ENCODE measurements around the gene FAM193B. TPM values are rescaled to one million over a fixed set of nuclear protein-coding genes. Genes with fewer than 3 reads are reported as not detected.

Gene FAM193B
- total and polyA plus RNA-seq, 2 of the 13 experiments (the other 11 are each of a cell fraction or from before 2014, with no cell fraction given) = 21.2 to 40.9 TPM

DNA sequence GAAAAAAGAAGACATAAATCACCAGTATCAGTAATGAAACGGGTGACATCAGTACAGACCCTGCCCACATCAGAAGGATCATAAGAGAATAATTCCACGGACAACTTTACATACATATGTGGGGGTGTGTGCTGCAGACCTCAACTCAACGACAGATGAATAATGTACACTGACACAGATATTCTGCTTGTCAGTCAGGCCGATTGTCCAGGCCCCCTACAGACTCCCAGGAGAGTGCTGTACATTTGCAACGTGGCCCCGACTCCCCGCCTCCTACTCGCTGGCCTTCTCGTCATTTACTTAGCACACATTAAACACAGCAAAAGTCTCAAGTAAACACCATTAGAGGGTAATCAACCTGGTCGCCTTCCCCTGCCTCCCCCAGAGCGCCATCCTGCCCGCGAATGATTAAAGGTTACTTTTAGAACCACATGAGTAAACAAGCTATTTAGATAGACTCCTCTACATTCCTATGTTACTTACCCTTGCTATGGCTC, 34.1 kb upstream of the FAM193B start (continued):
- TF ChIP-seq, protein P1, sequence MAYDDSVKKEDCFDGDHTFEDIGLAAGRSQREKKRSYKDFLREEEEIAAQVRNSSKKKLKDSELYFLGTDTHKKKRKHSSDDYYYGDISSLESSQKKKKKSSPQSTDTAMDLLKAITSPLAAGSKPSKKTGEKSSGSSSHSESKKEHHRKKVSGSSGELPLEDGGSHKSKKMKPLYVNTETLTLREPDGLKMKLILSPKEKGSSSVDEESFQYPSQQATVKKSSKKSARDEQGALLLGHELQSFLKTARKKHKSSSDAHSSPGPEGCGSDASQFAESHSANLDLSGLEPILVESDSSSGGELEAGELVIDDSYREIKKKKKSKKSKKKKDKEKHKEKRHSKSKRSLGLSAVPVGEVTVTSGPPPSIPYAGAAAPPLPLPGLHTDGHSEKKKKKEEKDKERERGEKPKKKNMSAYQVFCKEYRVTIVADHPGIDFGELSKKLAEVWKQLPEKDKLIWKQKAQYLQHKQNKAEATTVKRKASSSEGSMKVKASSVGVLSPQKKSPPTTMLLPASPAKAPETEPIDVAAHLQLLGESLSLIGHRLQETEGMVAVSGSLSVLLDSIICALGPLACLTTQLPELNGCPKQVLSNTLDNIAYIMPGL (CRISPR knock-in tag; IDR thresholded peaks at IDR 0.05; ENCODE audit: borderline replicate concordance in 1 of 2, low read depth in 1 of 2) = 0 out of 4 replicates have a peak, but pooled peaks of 1 of the 2 experiments have one; percentile 25
- TF ChIP-seq SNAPC2 (CRISPR knock-in tag; IDR thresholded peaks at IDR 0.05) = no peak
- TF ChIP-seq, protein P2, sequence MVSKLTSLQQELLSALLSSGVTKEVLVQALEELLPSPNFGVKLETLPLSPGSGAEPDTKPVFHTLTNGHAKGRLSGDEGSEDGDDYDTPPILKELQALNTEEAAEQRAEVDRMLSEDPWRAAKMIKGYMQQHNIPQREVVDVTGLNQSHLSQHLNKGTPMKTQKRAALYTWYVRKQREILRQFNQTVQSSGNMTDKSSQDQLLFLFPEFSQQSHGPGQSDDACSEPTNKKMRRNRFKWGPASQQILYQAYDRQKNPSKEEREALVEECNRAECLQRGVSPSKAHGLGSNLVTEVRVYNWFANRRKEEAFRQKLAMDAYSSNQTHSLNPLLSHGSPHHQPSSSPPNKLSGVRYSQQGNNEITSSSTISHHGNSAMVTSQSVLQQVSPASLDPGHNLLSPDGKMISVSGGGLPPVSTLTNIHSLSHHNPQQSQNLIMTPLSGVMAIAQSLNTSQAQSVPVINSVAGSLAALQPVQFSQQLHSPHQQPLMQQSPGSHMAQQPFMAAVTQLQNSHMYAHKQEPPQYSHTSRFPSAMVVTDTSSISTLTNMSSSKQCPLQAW (CRISPR knock-in tag; IDR thresholded peaks at IDR 0.05) = peak; percentile 71; the same call in 1 of the 2 replicates
- TF ChIP-seq, protein P3, sequence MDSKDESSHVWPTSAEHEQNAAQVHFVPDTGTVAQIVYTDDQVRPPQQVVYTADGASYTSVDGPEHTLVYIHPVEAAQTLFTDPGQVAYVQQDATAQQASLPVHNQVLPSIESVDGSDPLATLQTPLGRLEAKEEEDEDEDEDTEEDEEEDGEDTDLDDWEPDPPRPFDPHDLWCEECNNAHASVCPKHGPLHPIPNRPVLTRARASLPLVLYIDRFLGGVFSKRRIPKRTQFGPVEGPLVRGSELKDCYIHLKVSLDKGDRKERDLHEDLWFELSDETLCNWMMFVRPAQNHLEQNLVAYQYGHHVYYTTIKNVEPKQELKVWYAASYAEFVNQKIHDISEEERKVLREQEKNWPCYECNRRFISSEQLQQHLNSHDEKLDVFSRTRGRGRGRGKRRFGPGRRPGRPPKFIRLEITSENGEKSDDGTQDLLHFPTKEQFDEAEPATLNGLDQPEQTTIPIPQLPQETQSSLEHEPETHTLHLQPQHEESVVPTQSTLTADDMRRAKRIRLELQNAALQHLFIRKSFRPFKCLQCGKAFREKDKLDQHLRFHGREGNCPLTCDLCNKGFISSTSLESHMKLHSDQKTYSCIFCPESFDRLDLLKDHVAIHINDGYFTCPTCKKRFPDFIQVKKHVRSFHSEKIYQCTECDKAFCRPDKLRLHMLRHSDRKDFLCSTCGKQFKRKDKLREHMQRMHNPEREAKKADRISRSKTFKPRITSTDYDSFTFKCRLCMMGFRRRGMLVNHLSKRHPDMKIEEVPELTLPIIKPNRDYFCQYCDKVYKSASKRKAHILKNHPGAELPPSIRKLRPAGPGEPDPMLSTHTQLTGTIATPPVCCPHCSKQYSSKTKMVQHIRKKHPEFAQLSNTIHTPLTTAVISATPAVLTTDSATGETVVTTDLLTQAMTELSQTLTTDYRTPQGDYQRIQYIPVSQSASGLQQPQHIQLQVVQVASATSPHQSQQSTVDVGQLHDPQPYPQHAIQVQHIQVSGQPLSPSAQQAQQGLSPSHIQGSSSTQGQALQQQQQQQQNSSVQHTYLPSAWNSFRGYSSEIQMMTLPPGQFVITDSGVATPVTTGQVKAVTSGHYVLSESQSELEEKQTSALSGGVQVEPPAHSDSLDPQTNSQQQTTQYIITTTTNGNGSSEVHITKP (CRISPR knock-in tag; IDR thresholded peaks at IDR 0.05; ENCODE audit: low read depth) = no peak
- TF ChIP-seq, protein P4, sequence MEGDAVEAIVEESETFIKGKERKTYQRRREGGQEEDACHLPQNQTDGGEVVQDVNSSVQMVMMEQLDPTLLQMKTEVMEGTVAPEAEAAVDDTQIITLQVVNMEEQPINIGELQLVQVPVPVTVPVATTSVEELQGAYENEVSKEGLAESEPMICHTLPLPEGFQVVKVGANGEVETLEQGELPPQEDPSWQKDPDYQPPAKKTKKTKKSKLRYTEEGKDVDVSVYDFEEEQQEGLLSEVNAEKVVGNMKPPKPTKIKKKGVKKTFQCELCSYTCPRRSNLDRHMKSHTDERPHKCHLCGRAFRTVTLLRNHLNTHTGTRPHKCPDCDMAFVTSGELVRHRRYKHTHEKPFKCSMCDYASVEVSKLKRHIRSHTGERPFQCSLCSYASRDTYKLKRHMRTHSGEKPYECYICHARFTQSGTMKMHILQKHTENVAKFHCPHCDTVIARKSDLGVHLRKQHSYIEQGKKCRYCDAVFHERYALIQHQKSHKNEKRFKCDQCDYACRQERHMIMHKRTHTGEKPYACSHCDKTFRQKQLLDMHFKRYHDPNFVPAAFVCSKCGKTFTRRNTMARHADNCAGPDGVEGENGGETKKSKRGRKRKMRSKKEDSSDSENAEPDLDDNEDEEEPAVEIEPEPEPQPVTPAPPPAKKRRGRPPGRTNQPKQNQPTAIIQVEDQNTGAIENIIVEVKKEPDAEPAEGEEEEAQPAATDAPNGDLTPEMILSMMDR (CRISPR knock-in tag; IDR thresholded peaks at IDR 0.05) = peak; percentile 24; the same call in 1 of the 2 replicates
- peak; percentile 26; the same call in 1 of the 2 replicates for TF ChIP-seq ZBTB7B (CRISPR knock-in tag; IDR thresholded peaks at IDR 0.05)
- TF ChIP-seq ZSCAN9 (CRISPR knock-in tag; IDR thresholded peaks at IDR 0.05; ENCODE audit: borderline replicate concordance) = no peak
- TF ChIP-seq, protein P5, sequence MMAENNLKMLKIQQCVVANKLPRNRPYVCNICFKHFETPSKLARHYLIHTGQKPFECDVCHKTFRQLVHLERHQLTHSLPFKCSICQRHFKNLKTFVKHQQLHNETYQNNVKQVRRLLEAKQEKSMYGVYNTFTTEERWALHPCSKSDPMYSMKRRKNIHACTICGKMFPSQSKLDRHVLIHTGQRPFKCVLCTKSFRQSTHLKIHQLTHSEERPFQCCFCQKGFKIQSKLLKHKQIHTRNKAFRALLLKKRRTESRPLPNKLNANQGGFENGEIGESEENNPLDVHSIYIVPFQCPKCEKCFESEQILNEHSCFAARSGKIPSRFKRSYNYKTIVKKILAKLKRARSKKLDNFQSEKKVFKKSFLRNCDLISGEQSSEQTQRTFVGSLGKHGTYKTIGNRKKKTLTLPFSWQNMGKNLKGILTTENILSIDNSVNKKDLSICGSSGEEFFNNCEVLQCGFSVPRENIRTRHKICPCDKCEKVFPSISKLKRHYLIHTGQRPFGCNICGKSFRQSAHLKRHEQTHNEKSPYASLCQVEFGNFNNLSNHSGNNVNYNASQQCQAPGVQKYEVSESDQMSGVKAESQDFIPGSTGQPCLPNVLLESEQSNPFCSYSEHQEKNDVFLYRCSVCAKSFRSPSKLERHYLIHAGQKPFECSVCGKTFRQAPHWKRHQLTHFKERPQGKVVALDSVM (CRISPR knock-in tag; IDR thresholded peaks at IDR 0.05) = no peak
- no peak for TF ChIP-seq FIP1L1 (IDR thresholded peaks at IDR 0.05; ENCODE audit: borderline replicate concordance, insufficient read depth, low read depth, low read length)
- no peak for TF ChIP-seq WIZ (CRISPR knock-in tag; IDR thresholded peaks at IDR 0.05)
- no peak for TF ChIP-seq ZNF713 (CRISPR knock-in tag; IDR thresholded peaks at IDR 0.05)
- TF ChIP-seq ZNF337 (CRISPR knock-in tag; IDR thresholded peaks at IDR 0.05; ENCODE audit: borderline replicate concordance, low read depth) = no peak
- 0 out of 2 replicates have a peak, but pooled peaks have one; percentile 45 for TF ChIP-seq CBFB (CRISPR knock-in tag; IDR thresholded peaks at IDR 0.05)
- TF ChIP-seq, protein P6, sequence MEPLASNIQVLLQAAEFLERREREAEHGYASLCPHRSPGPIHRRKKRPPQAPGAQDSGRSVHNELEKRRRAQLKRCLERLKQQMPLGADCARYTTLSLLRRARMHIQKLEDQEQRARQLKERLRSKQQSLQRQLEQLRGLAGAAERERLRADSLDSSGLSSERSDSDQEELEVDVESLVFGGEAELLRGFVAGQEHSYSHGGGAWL (CRISPR knock-in tag; IDR thresholded peaks at IDR 0.05) = no peak
